ENCODE results near the gene CFAP97D1.

DNA sequence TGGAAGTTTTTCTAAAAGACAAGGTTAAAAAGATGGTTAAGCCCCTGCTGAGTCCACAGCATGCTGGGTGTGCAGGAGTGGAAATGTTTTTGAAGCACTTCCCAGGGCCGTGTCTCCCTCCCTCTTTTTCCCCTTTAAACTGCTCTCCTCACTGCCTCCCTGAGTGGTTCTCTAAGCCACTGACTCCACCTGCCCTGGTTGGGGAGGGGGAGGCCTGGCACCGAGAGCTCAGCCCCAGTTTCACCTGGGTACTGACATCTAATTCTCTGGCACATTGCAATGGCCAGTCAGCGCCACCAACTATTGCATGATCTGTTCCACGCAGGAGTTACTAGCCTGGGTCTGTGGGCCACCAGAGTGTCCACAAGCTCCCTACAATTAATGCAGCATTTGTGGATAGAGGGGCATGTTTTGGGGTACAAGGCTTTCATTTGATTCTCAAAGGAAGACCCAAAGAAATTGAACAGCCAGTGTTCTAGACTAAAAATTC, 30.0 kb downstream of the CFAP97D1 start:
- TF ChIP-seq, protein P1, sequence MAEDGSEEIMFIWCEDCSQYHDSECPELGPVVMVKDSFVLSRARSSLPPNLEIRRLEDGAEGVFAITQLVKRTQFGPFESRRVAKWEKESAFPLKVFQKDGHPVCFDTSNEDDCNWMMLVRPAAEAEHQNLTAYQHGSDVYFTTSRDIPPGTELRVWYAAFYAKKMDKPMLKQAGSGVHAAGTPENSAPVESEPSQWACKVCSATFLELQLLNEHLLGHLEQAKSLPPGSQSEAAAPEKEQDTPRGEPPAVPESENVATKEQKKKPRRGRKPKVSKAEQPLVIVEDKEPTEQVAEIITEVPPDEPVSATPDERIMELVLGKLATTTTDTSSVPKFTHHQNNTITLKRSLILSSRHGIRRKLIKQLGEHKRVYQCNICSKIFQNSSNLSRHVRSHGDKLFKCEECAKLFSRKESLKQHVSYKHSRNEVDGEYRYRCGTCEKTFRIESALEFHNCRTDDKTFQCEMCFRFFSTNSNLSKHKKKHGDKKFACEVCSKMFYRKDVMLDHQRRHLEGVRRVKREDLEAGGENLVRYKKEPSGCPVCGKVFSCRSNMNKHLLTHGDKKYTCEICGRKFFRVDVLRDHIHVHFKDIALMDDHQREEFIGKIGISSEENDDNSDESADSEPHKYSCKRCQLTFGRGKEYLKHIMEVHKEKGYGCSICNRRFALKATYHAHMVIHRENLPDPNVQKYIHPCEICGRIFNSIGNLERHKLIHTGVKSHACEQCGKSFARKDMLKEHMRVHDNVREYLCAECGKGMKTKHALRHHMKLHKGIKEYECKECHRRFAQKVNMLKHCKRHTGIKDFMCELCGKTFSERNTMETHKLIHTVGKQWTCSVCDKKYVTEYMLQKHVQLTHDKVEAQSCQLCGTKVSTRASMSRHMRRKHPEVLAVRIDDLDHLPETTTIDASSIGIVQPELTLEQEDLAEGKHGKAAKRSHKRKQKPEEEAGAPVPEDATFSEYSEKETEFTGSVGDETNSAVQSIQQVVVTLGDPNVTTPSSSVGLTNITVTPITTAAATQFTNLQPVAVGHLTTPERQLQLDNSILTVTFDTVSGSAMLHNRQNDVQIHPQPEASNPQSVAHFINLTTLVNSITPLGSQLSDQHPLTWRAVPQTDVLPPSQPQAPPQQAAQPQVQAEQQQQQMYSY (CRISPR knock-in tag; IDR thresholded peaks at IDR 0.05) = no peak
- TF ChIP-seq TAF1 (IDR thresholded peaks at IDR 0.05; ENCODE audit: borderline replicate concordance, low read depth, low read length) (no peak), ZNF622 (IDR thresholded peaks at IDR 0.05) (no peak), EGR1 (IDR thresholded peaks at IDR 0.05; ENCODE audit: borderline replicate concordance in 1 of 2, low read depth in 2 of 2, low read length in 2 of 2) (no peak), SPI1 (IDR thresholded peaks at IDR 0.05; ENCODE audit: borderline replicate concordance, insufficient read depth, low read depth, low read length) (no peak), TCF12 (IDR thresholded peaks at IDR 0.05; ENCODE audit: low read depth, low read length) (no peak), CBX3 (IDR thresholded peaks at IDR 0.05; ENCODE audit: borderline replicate concordance, low read depth) (no peak), POLR2A (IDR thresholded peaks at IDR 0.05; ENCODE audit: low read depth, low read length) (no peak), CHD2 (IDR thresholded peaks at IDR 0.05; ENCODE audit: borderline replicate concordance, low read depth, low read length) (no peak), SP1 (IDR thresholded peaks at IDR 0.05; ENCODE audit: low read depth, low read length) (no peak), RELA (IDR thresholded peaks at IDR 0.05; ENCODE audit: borderline replicate concordance, partially characterized antibody) (no peak)
- TF ChIP-seq, protein P2, sequence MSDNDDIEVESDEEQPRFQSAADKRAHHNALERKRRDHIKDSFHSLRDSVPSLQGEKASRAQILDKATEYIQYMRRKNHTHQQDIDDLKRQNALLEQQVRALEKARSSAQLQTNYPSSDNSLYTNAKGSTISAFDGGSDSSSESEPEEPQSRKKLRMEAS (IDR thresholded peaks at IDR 0.05; ENCODE audit: low read depth, low read length) = no peak

Data from GM12878 (cell line).